Prostate gland (tissue), 2 donors: ENCODE measurements around the gene FFAR4. TPM values are rescaled to one million over a fixed set of nuclear protein-coding genes. Genes with fewer than 3 reads are reported as not detected.

ENCODE experiments used
- DNase-seq: peaks from one replicate; pipeline ENCODE4 v3.0.0-alpha.2; 2019; ENCODE audit warnings: low spot score
- H3K27ac ChIP-seq, 2 donors: fragments of 200-600 bp; sonication (generic); 2 replicates each; pipeline ENCODE4 v1.5.1; 2017 to 2019
- H3K27me3 ChIP-seq: fragments of 200-600 bp; sonication (generic); replicated peaks from 2 replicates; pipeline ENCODE4 v1.5.1; 2019; ENCODE audit not compliant: insufficient read depth
- H3K36me3 ChIP-seq, 2 donors: fragments of 200-600 bp; sonication (generic); 1 replicate in 1 of 2; 2 replicates in 1 of 2; pipeline versions ENCODE4 v1.5.1 to v1.8.1; 2017 to 2019
- H3K4me1 ChIP-seq: fragments of 200-600 bp; sonication (generic); replicated peaks from 2 replicates; pipeline ENCODE4 v1.5.1; 2019
- H3K4me3 ChIP-seq, 2 donors: fragments of 200-600 bp; sonication (generic); 2 replicates each; pipeline ENCODE4 v1.5.1; 2017 to 2019
- H3K9me3 ChIP-seq: fragments of 200-600 bp; sonication (generic); 2 replicates; pipeline ENCODE4 v1.5.1; 2017
- CTCF ChIP-seq, 4 experiments: fragments of 200-600 bp in 2 of 4; fragments of 450-650 bp in 2 of 4; sonication (generic) in 2 of 4; IDR thresholded peaks; 1 replicate in 3 of 4; 2 replicates in 1 of 4; pipeline ENCODE4 v1.5.1; 2016 to 2019; ENCODE audit warnings: antibody characterized with exemption in 4 of 4, mild to moderate bottlenecking in 2 of 4, moderate library complexity in 2 of 4
- POLR2A ChIP-seq: fragments of 450-650 bp; IDR thresholded peaks from one replicate; pipeline ENCODE4 v1.6.1; 2016; ENCODE audit warnings: antibody characterized with exemption, mild to moderate bottlenecking
- POLR2AphosphoS5 ChIP-seq: sonication (generic); formaldehyde crosslinking; IDR thresholded peaks from one replicate; pipeline ENCODE4 v1.6.1; 2017; ENCODE audit warnings: antibody characterized with exemption
- WGBS: methylation state at CpG from one replicate; pipeline ENCODE4 v1.1.5; 2018; 5-methylcytosine and 5-hydroxymethylcytosine counted together
- intact Hi-C: fragments of 100-400 bp; cut with DNase I; formaldehyde crosslinking; loops from one replicate; pipeline ENCODE4 v1.14.2; 2022
- total RNA-seq, 2 donors: library from RNA; depleted of rRNA; stranded (reverse); fragments of >200 nt; gene quantifications; one replicate each; pipeline ENCODE4 v1.1.0, GENCODE V29; 2016

Gene FFAR4
- total RNA-seq, 2 donors from 2014 or later: 0.18 TPM; not detected in 1

- 95% methylated on average over 9 of the region's 9 CpGs for WGBS
- TF ChIP-seq POLR2A: no peak
- no peak for TF ChIP-seq CTCF (IDR thresholded peaks at IDR 0.05)
- TF ChIP-seq POLR2AphosphoS5: no peak
Measured at GRCh38 chr10:93559490-93559889, 7.0 kb upstream of the FFAR4 start.

GRCh38 chr10:93560541-93560940 lies 5.9 kb upstream of the FFAR4 start:
- TF ChIP-seq POLR2A: no peak
- no peak for TF ChIP-seq POLR2AphosphoS5
- no peak for TF ChIP-seq CTCF (IDR thresholded peaks at IDR 0.05)
- DNase-seq: no peak
- Histone ChIP-seq H3K9me3 (no peaks in the 10 kb centered on the region), H3K27ac (no peak overlapping the region), H3K4me1 (no peaks in the 10 kb centered on the region), H3K27me3 (no peaks in the 10 kb centered on the region), H3K36me3 (no peaks in the 10 kb centered on the region), H3K4me3 (no peak overlapping the region)
- intact Hi-C loops: loop anchor here (10.0 kb wide), 1 partner anchor 254 kb away; no protein-coding TSS in a partner anchor
- WGBS: 94% methylated on average over 6 of the region's 6 CpGs

More at GRCh38 chr10:93559490-93559889, 7.0 kb upstream of the FFAR4 start:
- Histone ChIP-seq H3K4me3 (no peak overlapping the region), H3K9me3 (no peaks in the 10 kb centered on the region), H3K36me3 (no peaks in the 10 kb centered on the region), H3K4me1 (no peaks in the 10 kb centered on the region), H3K27ac (no peak overlapping the region), H3K27me3 (no peaks in the 10 kb centered on the region)
- intact Hi-C loops: loop anchor here (10.0 kb wide), 1 partner anchor 115 kb away; no protein-coding TSS in a partner anchor
- DNase-seq: no peak

GRCh38 chr10:93565446-93565845 lies 1.0 kb upstream of the FFAR4 start:
- 81% methylated on average over 3 of the region's 3 CpGs for WGBS

GRCh38 chr10:93567277-93568104 lies 1.0 kb downstream of the FFAR4 start:
- no peak for DNase-seq
- H3K4me1 ChIP-seq: peaks cover 4% of the 10 kb centered on the region
- no peak for TF ChIP-seq POLR2A
- TF ChIP-seq CTCF (IDR thresholded peaks at IDR 0.05): no peak
- no peak for TF ChIP-seq POLR2AphosphoS5
- intact Hi-C loops: loop anchor here (10.0 kb wide), 1 partner anchor 247 kb away; no protein-coding TSS in a partner anchor
- H3K36me3 ChIP-seq: no peaks in the 10 kb centered on the region
- 15% methylated on average over 33 of the region's 33 CpGs for WGBS
- H3K4me3 ChIP-seq: no peak overlapping the region
- peaks cover 14% of the 10 kb centered on the region for H3K27me3 ChIP-seq
- no peaks in the 10 kb centered on the region for H3K9me3 ChIP-seq
- H3K27ac ChIP-seq: no peak overlapping the region

More at GRCh38 chr10:93565446-93565845, 1.0 kb upstream of the FFAR4 start:
- TF ChIP-seq POLR2AphosphoS5 (no peak), CTCF (IDR thresholded peaks at IDR 0.05) (no peak)
- H3K4me3 ChIP-seq: no peak overlapping the region
- H3K27ac ChIP-seq: no peak overlapping the region
- no peaks in the 10 kb centered on the region for H3K9me3 ChIP-seq
- peaks cover 4% of the 10 kb centered on the region for H3K4me1 ChIP-seq
- H3K36me3 ChIP-seq: no peaks in the 10 kb centered on the region
- intact Hi-C loops: loop anchor here (10.0 kb wide), 1 partner anchor 249 kb away; no protein-coding TSS in a partner anchor
- peaks cover 14% of the 10 kb centered on the region for H3K27me3 ChIP-seq
- DNase-seq: no peak

GRCh38 chr10:93568105-93568390 lies 1.6 kb downstream of the FFAR4 start:
- intact Hi-C loops: loop anchor here (10.0 kb wide), 1 partner anchor 247 kb away; no protein-coding TSS in a partner anchor
- 55% methylated on average over 21 of the region's 21 CpGs for WGBS
- peaks cover 4% of the 10 kb centered on the region for H3K4me1 ChIP-seq
- H3K27me3 ChIP-seq: peaks cover 14% of the 10 kb centered on the region
- H3K36me3 ChIP-seq: no peaks in the 10 kb centered on the region
- TF ChIP-seq POLR2AphosphoS5 (no peak), POLR2A (no peak), CTCF (IDR thresholded peaks at IDR 0.05) (no peak)
- no peak for DNase-seq
- no peak overlapping the region for H3K4me3 ChIP-seq
- H3K27ac ChIP-seq: no peak overlapping the region
- H3K9me3 ChIP-seq: no peaks in the 10 kb centered on the region
